Sigmoid colon (tissue), 7 donors: ENCODE results near the gene ZNF746. TPM values are rescaled to one million over a fixed set of nuclear protein-coding genes. Genes with fewer than 3 reads are reported as not detected.

Experiments used
- DNase-seq: peaks from one replicate; pipeline ENCODE4 v3.0.0-alpha.2; 2019
- H3K27ac ChIP-seq, 4 donors: fragments of 200-600 bp; sonication (generic); one replicate each; pipeline ENCODE4 v1.5.1; 2016 to 2019; ENCODE audit warnings: mild to moderate bottlenecking in 1 of 4
- H3K27me3 ChIP-seq, 3 donors: fragments of 200-600 bp; sonication (generic); one replicate each; pipeline ENCODE4 v1.5.1; 2019; ENCODE audit warnings: mild to moderate bottlenecking in 1 of 3
- H3K36me3 ChIP-seq, 4 donors: fragments of 200-600 bp; sonication (generic); one replicate each; pipeline ENCODE4 v1.5.1; 2016 to 2019
- H3K4me1 ChIP-seq, 4 donors: fragments of 200-600 bp; sonication (generic); one replicate each; pipeline ENCODE4 v1.5.1; 2017 to 2019
- H3K4me3 ChIP-seq, 4 donors: fragments of 200-600 bp; sonication (generic); one replicate each; pipeline ENCODE4 v1.5.1; 2017 to 2019; ENCODE audit warnings: mild to moderate bottlenecking in 2 of 4, moderate library complexity in 1 of 4
- H3K9me3 ChIP-seq, 4 donors: fragments of 200-600 bp in 3 of 4; sonication (generic) in 3 of 4; one replicate each; pipeline versions ENCODE4 v1.5.1 to v1.6.1; 2013 to 2019
- EP300 ChIP-seq, 4 donors: sonication (generic); formaldehyde crosslinking; IDR thresholded peaks; one replicate each; pipeline ENCODE4 v1.6.1; 2017; ENCODE audit warnings: antibody characterized with exemption in 4 of 4
- POLR2A ChIP-seq, 2 donors: fragments of 450-650 bp; IDR thresholded peaks; one replicate each; pipeline ENCODE4 v1.6.1; 2016; ENCODE audit warnings: antibody characterized with exemption in 2 of 2, mild to moderate bottlenecking in 2 of 2, moderate library complexity in 2 of 2
- POLR2AphosphoS5 ChIP-seq, 4 donors: sonication (generic); formaldehyde crosslinking; IDR thresholded peaks; one replicate each; pipeline ENCODE4 v1.6.1; 2017; ENCODE audit warnings: antibody characterized with exemption in 4 of 4
- WGBS, 2 donors: extraction: QIAGEN DNeasy Blood & Tissue Kit; methylation state at CpG; one replicate each; pipeline ENCODE4 v1.1.7; 2013; 5-methylcytosine and 5-hydroxymethylcytosine counted together
- intact Hi-C: fragments of 100-400 bp; cut with DNase I; formaldehyde crosslinking; loops from one replicate; pipeline ENCODE4 v1.15.1; 2023
- polyA plus RNA-seq, 3 donors: library from polyadenylated mRNA; stranded (reverse); fragments of 200-250 nt; gene quantifications; one replicate each; pipeline ENCODE4 v1.2.3, GENCODE V29; 2013
- total RNA-seq, 4 donors: library from RNA; depleted of rRNA; stranded (reverse); fragments of >200 nt; gene quantifications; one replicate each; pipeline ENCODE4 v1.1.0, GENCODE V29; 2016
- TF ChIP-seq, protein P1 (sequence below), 4 experiments: fragments of 450-650 bp in 3 of 4; fragments of 200-600 bp in 1 of 4; IDR thresholded peaks; one replicate each; pipeline ENCODE4 v1.5.1; 2016 to 2019; ENCODE audit warnings: antibody characterized with exemption in 4 of 4, mild to moderate bottlenecking in 3 of 4, moderate library complexity in 2 of 4
- donor health status: healthy with polysubstance abuse.
- donor health status: Bipolar disorder and iron deficiency.
- donor health status: healthy.

The ZNF746 gene
- total and polyA plus RNA-seq, 7 donors: 4.2 to 18.9 (median 16.4) TPM

DNA sequence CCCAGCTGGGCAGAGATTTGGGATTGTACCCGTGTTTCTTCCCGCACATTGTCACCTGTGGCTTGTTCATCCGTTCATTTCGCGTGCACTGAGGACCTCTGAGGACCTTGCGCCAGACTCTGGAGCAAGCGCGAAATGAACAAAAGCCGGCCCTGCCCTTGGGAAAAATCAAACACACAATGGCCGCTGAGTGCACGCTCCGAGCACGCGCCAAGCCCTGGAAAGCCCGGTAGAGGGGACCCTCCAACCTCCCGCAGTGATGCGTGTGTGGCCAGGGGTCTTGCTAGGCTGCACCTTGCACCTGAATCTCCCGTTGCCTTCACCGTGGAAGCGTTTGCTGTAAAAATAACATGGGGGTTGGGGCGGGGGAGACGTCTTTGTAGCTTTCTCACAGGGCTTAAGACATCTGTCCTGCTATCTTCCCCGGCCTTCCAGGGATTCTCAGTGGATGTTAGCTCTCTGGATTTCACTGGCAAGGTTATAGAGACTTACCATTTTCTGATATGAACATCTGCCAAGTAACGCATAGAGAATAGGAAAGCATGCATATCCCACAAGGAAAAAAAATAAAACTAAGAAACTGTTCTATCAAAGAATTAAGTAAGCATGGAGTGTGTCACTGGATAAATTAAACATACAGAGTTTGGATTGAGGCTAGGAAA lies 74.0 kb downstream of the ZNF746 start:
- Histone ChIP-seq H3K4me1 (peaks cover 0 to 16% (median 12%) of the 10 kb centered on the region in 4 donors), H3K36me3 (no peaks in the 10 kb centered on the region), H3K27me3 (peaks cover 0 to 11% (median 0%) of the 10 kb centered on the region in 3 donors), H3K9me3 (no peaks in the 10 kb centered on the region), H3K4me3 (peak overlapping the region in 2 of 4 donors; percentile 43 to 52), H3K27ac (no peak overlapping the region)
- 57 to 71% methylated on average over 24 of the region's 24 CpGs for WGBS, 2 donors
- TF ChIP-seq, protein P1, sequence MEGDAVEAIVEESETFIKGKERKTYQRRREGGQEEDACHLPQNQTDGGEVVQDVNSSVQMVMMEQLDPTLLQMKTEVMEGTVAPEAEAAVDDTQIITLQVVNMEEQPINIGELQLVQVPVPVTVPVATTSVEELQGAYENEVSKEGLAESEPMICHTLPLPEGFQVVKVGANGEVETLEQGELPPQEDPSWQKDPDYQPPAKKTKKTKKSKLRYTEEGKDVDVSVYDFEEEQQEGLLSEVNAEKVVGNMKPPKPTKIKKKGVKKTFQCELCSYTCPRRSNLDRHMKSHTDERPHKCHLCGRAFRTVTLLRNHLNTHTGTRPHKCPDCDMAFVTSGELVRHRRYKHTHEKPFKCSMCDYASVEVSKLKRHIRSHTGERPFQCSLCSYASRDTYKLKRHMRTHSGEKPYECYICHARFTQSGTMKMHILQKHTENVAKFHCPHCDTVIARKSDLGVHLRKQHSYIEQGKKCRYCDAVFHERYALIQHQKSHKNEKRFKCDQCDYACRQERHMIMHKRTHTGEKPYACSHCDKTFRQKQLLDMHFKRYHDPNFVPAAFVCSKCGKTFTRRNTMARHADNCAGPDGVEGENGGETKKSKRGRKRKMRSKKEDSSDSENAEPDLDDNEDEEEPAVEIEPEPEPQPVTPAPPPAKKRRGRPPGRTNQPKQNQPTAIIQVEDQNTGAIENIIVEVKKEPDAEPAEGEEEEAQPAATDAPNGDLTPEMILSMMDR (IDR thresholded peaks at IDR 0.05): no peak
- TF ChIP-seq POLR2A (IDR thresholded peaks at IDR 0.05) (no peak), POLR2AphosphoS5 (IDR thresholded peaks at IDR 0.05) (no peak), EP300 (IDR thresholded peaks at IDR 0.05) (no peak)
- DNase-seq: no peak
- intact Hi-C loops: loop anchor here (2.0 to 5.0 kb wide), 3 partner anchors 37 to 161 kb away; partner anchors contain the start of genes ZNF746, ZNF777 and ZNF783

DNA sequence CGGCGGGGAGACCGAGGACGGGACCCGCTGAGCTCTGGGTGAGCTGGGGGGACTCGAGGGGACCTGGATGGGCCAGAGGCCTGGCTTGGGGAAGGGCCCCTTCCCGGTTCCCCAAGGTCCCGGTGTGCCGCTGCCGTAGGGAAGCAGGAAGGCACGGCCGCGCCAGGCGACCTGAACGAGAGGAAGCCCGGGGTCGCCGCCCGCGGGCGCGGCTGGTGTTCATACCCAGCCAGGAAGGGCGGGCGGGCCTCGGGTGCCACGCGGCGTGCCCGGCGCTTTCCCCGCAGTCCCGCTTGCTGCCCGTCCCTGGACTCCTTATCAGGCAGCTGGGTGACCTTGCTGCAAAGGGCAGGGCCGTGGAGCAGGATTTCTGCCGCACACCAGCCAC lies 74.7 kb downstream of the ZNF746 start:
- peak overlapping the region; percentile 8 to 52 (median 46) for H3K4me3 ChIP-seq
- H3K27me3 ChIP-seq: peaks cover 0 to 11% (median 0%) of the 10 kb centered on the region in 3 donors
- no peaks in the 10 kb centered on the region for H3K9me3 ChIP-seq
- no peak for DNase-seq
- no peaks in the 10 kb centered on the region for H3K36me3 ChIP-seq
- WGBS, 2 donors: 2 to 6% methylated on average over 35 of the region's 35 CpGs
- TF ChIP-seq POLR2A (IDR thresholded peaks at IDR 0.05) (no peak), POLR2AphosphoS5 (IDR thresholded peaks at IDR 0.05) (no peak), EP300 (IDR thresholded peaks at IDR 0.05) (no peak)
- TF ChIP-seq, protein P1 (IDR thresholded peaks at IDR 0.05): no peak
- peaks cover 0 to 16% (median 12%) of the 10 kb centered on the region in 4 donors for H3K4me1 ChIP-seq
- intact Hi-C loops: loop anchor here (2.0 to 5.0 kb wide), 3 partner anchors 38 to 160 kb away; partner anchors contain the start of genes ZNF746, ZNF777 and ZNF783
- H3K27ac ChIP-seq: peak overlapping the region in 2 of 4 donors; percentile 5 to 21

Other genes with a start within 250 kb of the ZNF746 start
- 10 to 100 TPM in 3 of 4 donors, 1 to 10 TPM in 1; 8.4 to 15.2 (median 11.3) TPM for gene ZNF783, start 235.6 kb downstream of the ZNF746 start, total RNA-seq
- 1 to 10 TPM; 1.2 to 9.4 (median 2.4) TPM for gene ZNF783, start 235.6 kb downstream of the ZNF746 start, polyA plus RNA-seq
- gene ZNF777, start 36.7 kb downstream of the ZNF746 start, total RNA-seq: 1 to 10 TPM; 5.7 to 7.7 (median 6.6) TPM
- 1 to 10 TPM; 4.2 to 8.8 (median 7.2) TPM for gene ZNF777, start 36.7 kb downstream of the ZNF746 start, polyA plus RNA-seq